Endothelial cell of umbilical vein (primary cell): ENCODE measurements around the gene RNF169. TPM values are rescaled to one million over a fixed set of nuclear protein-coding genes. Genes with fewer than 3 reads are reported as not detected.

Experiments used
- BruUV-seq: library from RNA; stranded (reverse); fragments of 400-500 nt; replicated peaks from 2 replicates; lab custom pipeline; 2021; lab: Mats Ljungman, UMichigan
- CTCF ChIA-PET: fragments of 300-600, 350-600 bp; sonication (Branson Sonifier 250); formaldehyde crosslinking; loops from one replicate; lab custom pipeline; 2021; ENCODE audit warnings: antibody characterized with exemption, inconsistent platforms; lab: Charles Lee
- POLR2A ChIA-PET: fragments of 300-600, 350-600 bp; sonication (Branson Sonifier 250); formaldehyde crosslinking; loops from one replicate; lab custom pipeline; 2021; ENCODE audit warnings: antibody characterized with exemption, inconsistent platforms; lab: Charles Lee
- DNase-seq: peaks from one replicate; pipeline ENCODE4 v3.0.0-alpha.2; 2011; ENCODE audit warnings: low read depth, low spot score
- FAIRE-seq: peaks from 2 replicates; lab custom pipeline; 2011; peaks lifted over from hg19 to GRCh38; lab: Jason Lieb, UNC
- H2AFZ ChIP-seq: 2 replicates; pipeline ENCODE4 v1.6.0; 2012; ENCODE audit warnings: low read depth, low read length, control low read depth, inconsistent platforms
- H3K27ac ChIP-seq: 2 replicates; pipeline ENCODE4 v1.5.1; 2011; ENCODE audit warnings: low read depth, mild to moderate bottlenecking, control low read depth, low read length, moderate library complexity; ENCODE audit not compliant: insufficient read depth
- H3K27me3 ChIP-seq, 2 experiments: 2 replicates each; pipeline versions ENCODE4 v1.6.0 to v1.6.1; 2011; ENCODE audit warnings: low read length in 2 of 2, mixed read lengths in 1 of 2; ENCODE audit not compliant: control insufficient read depth in 2 of 2, insufficient read depth in 2 of 2
- H3K36me3 ChIP-seq, 2 experiments: 2 replicates in 1 of 2; 3 replicates in 1 of 2; pipeline ENCODE4 v1.5.1; 2011; ENCODE audit warnings: low read length in 2 of 2, mild to moderate bottlenecking in 1 of 2, moderate library complexity in 1 of 2; ENCODE audit not compliant: control insufficient read depth in 2 of 2, insufficient read depth in 2 of 2; ENCODE audit errors: extremely low read depth in 1 of 2
- H3K4me1 ChIP-seq: 3 replicates; pipeline ENCODE4 v1.5.1; 2011; ENCODE audit warnings: mild to moderate bottlenecking, low read length; ENCODE audit not compliant: control insufficient read depth, insufficient read depth; ENCODE audit errors: extremely low read depth
- H3K4me2 ChIP-seq: 2 replicates; pipeline ENCODE4 v1.6.1; 2011; ENCODE audit warnings: low read length, control low read depth, mixed read lengths; ENCODE audit not compliant: insufficient read depth
- H3K4me3 ChIP-seq, 3 experiments: fragments of 200-600 bp in 1 of 3; sonication (generic), shearing (Covaris generic) in 1 of 3; replicated peaks in 1 of 3; 2 replicates each; pipeline ENCODE4 v1.5.1; 2011 to 2016; ENCODE audit warnings: control low read depth in 3 of 3, low read length in 3 of 3, mild to moderate bottlenecking in 2 of 3, inconsistent platforms in 1 of 3, low read depth in 1 of 3, moderate library complexity in 1 of 3; ENCODE audit not compliant: insufficient read depth in 1 of 3
- H3K79me2 ChIP-seq: 2 replicates; pipeline ENCODE4 v1.6.0; 2012; ENCODE audit warnings: low read length, inconsistent platforms; ENCODE audit not compliant: control insufficient read depth, insufficient read depth
- H3K9ac ChIP-seq: replicated peaks from 2 replicates; pipeline ENCODE3; 2011; ENCODE audit warnings: low read length, control low read depth; ENCODE audit not compliant: insufficient read depth; ENCODE audit errors: extremely low read depth
- H3K9me1 ChIP-seq: replicated peaks from 3 replicates; pipeline ENCODE4 v1.6.0; 2011; ENCODE audit warnings: mild to moderate bottlenecking, low read length; ENCODE audit not compliant: control insufficient read depth, insufficient read depth; ENCODE audit errors: extremely low read depth
- H3K9me3 ChIP-seq: replicated peaks from 2 replicates; pipeline ENCODE4 v1.5.1; 2012; ENCODE audit warnings: low read length, inconsistent platforms; ENCODE audit not compliant: control insufficient read depth, insufficient read depth
- H4K20me1 ChIP-seq: replicated peaks from 2 replicates; pipeline ENCODE3; 2011; ENCODE audit warnings: mild to moderate bottlenecking, low read length; ENCODE audit not compliant: control insufficient read depth, insufficient read depth; ENCODE audit errors: extremely low read depth
- EZH2 ChIP-seq: IDR thresholded peaks from 2 replicates; pipeline ENCODE4 v1.6.1; 2012; ENCODE audit warnings: borderline replicate concordance, low read depth, mild to moderate bottlenecking, moderate library complexity, low read length, inconsistent platforms; ENCODE audit not compliant: severe bottlenecking
- FOS ChIP-seq: IDR thresholded peaks from 2 replicates; pipeline ENCODE4 v1.6.1; 2011; ENCODE audit warnings: mild to moderate bottlenecking, low read length, moderate library complexity, borderline replicate concordance; ENCODE audit not compliant: insufficient read depth
- GATA2 ChIP-seq: IDR thresholded peaks from 2 replicates; pipeline ENCODE4 v1.7.0; 2011; ENCODE audit warnings: low read depth, mild to moderate bottlenecking, moderate library complexity, mixed read lengths, low read length; ENCODE audit not compliant: insufficient read length, insufficient read depth
- JUN ChIP-seq: IDR thresholded peaks from 2 replicates; pipeline ENCODE4 v1.6.1; 2011; ENCODE audit warnings: borderline replicate concordance, low read depth; ENCODE audit not compliant: insufficient read length, insufficient read depth
- MYC ChIP-seq: IDR thresholded peaks from one replicate; pipeline ENCODE4 v1.6.1; 2011; ENCODE audit warnings: mild to moderate bottlenecking, low read depth, low read length
- POLR2A ChIP-seq: IDR thresholded peaks from 2 replicates; pipeline ENCODE4 v1.6.1; 2012; ENCODE audit warnings: low read depth, mild to moderate bottlenecking, control low read depth, low read length
- POLR2AphosphoS5 ChIP-seq: IDR thresholded peaks from 2 replicates; pipeline ENCODE4 v1.6.1; 2012; ENCODE audit warnings: low read depth, mild to moderate bottlenecking, control low read depth, low read length, moderate library complexity; ENCODE audit not compliant: insufficient read depth
- dilution Hi-C: fragments of 300-500 bp; cut with MboI; formaldehyde crosslinking; loops from one replicate; pipeline ENCODE4 v1.15.0; 2019; ENCODE audit warnings: low sequenced_read_pairs; ENCODE audit not compliant: extremely low pct_ligation_motif_present
- intact Hi-C: fragments of 100-400 bp; cut with micrococcal nuclease; formaldehyde crosslinking; loops from one replicate; pipeline ENCODE4 v1.10.0; 2022
- polyA plus RNA-seq, 4 experiments: library from polyadenylated mRNA; depleted of rRNA in 3 of 4; stranded (reverse) in 3 of 4; unstranded in 1 of 4; fragments of >200 nt; gene quantifications; 2 replicates each; pipeline versions ENCODE4 v1.2.1 to v1.2.3, GENCODE V29; 2011 to 2012; ENCODE audit warnings: missing spikeins in 1 of 4
- total RNA-seq: library from RNA; stranded (reverse); gene quantifications from 2 replicates; pipeline ENCODE4 v1.2.3, GENCODE V29; 2021
- TF ChIP-seq, protein P1 (sequence below), 2 donors: IDR thresholded peaks; 1 replicate in 1 of 2; 2 replicates in 1 of 2; pipeline ENCODE4 v1.5.1; 2011; ENCODE audit warnings: low read length in 2 of 2, mild to moderate bottlenecking in 2 of 2, moderate library complexity in 2 of 2, control low read depth in 1 of 2, inconsistent platforms in 1 of 2, low read depth in 1 of 2; ENCODE audit not compliant: insufficient read depth in 1 of 2; ENCODE audit errors: extremely low read depth in 1 of 2
- TF ChIP-seq, protein P2 (sequence below): IDR thresholded peaks from 2 replicates; pipeline ENCODE4 v1.6.1; 2011; ENCODE audit not compliant: insufficient read depth, insufficient read length

Gene RNF169
- total and polyA plus RNA-seq, 2 donors (not counting 3 experiments of a cell fraction or from before 2014, with no cell fraction given), result 5.8 to 21.3 TPM

DNA sequence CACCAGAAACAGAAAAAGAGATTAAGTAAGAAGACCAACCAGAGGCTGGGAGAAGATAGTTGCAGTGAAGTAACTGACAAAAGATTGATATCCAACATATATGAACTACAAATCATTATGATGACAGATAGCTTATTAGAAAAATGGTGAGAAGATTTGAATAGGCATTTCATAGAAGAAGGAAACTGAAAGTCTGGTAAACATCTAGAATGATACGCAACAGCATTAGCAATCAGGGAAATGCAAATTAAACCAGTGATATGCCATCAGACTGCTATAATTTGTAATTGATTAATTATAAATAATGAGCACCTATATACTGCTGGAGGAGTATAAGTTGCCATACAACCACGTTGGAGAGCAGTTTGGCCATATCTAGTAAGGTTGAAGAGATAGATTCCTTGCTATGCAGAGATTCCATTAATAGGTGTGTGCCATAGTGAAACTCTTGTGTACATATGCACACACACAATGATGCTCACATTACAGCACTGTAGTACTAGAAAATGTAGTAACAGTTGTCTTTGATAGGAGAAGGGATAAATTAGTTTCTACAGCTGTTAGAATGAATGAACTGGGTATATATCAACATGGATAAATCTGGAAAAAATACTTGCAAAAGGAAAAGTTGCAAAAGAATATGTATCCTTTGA lies 20.5 kb downstream of the RNF169 start:
- peaks cover 4% of the 10 kb centered on the region for H4K20me1 ChIP-seq
- TF ChIP-seq, protein P1, sequence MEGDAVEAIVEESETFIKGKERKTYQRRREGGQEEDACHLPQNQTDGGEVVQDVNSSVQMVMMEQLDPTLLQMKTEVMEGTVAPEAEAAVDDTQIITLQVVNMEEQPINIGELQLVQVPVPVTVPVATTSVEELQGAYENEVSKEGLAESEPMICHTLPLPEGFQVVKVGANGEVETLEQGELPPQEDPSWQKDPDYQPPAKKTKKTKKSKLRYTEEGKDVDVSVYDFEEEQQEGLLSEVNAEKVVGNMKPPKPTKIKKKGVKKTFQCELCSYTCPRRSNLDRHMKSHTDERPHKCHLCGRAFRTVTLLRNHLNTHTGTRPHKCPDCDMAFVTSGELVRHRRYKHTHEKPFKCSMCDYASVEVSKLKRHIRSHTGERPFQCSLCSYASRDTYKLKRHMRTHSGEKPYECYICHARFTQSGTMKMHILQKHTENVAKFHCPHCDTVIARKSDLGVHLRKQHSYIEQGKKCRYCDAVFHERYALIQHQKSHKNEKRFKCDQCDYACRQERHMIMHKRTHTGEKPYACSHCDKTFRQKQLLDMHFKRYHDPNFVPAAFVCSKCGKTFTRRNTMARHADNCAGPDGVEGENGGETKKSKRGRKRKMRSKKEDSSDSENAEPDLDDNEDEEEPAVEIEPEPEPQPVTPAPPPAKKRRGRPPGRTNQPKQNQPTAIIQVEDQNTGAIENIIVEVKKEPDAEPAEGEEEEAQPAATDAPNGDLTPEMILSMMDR (IDR thresholded peaks at IDR 0.05; ENCODE audit: extremely low read depth in 1 of 2, insufficient read depth in 1 of 2, low read depth in 1 of 2, low read length in 2 of 2), result no peak
- TF ChIP-seq POLR2A (no peak), GATA2 (no peak), JUN (no peak), EZH2 (no peak), MYC (no peak), FOS (no peak), POLR2AphosphoS5 (no peak)
- TF ChIP-seq, protein P2, sequence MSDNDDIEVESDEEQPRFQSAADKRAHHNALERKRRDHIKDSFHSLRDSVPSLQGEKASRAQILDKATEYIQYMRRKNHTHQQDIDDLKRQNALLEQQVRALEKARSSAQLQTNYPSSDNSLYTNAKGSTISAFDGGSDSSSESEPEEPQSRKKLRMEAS, result no peak
- dilution Hi-C loops, result no loop called here
- no peak overlapping the region for H2AFZ ChIP-seq
- no peaks in the 10 kb centered on the region for H3K9me3 ChIP-seq
- peak overlapping the region; percentile 80 for H3K27ac ChIP-seq
- no peaks in the 10 kb centered on the region for H3K36me3 ChIP-seq
- CTCF ChIA-PET, result interaction anchor here (1.1 to 2.1 kb wide), 3 partner anchors 14 to 78 kb away, joined by 3 to 8 read pairs (median 3); no protein-coding TSS in a partner anchor
- H3K4me2 ChIP-seq, result no peak overlapping the region
- peaks cover 20% of the 10 kb centered on the region for H3K4me1 ChIP-seq
- no peak overlapping the region for H3K9ac ChIP-seq
- no peaks in the 10 kb centered on the region for H3K27me3 ChIP-seq
- no TSS peak for BruUV-seq
- peaks cover 53% of the 10 kb centered on the region for H3K79me2 ChIP-seq
- FAIRE-seq, result no peak
- H3K4me3 ChIP-seq, result no peak overlapping the region
- POLR2A ChIA-PET, result no interaction called here
- H3K9me1 ChIP-seq, result no peaks in the 10 kb centered on the region
- intact Hi-C loops, result no loop called here
- no peak for DNase-seq
